A549 (cell line): Measurements from ENCODE around the gene SLC38A3. TPM values are rescaled to one million over a fixed set of nuclear protein-coding genes. Genes with fewer than 3 reads are reported as not detected.

Source experiments
- ATAC-seq, 2 experiments: fragments of 200-7000 bp in 1 of 2; fragments of >200 bp in 1 of 2; cut with Nextera tagmentation in 1 of 2; cut with Tn5 transposase in 1 of 2; 3 replicates each; pipeline versions ENCODE4 v1.8.0 to v1.9.1; 2018 to 2020; ENCODE audit warnings: mild to moderate bottlenecking in 1 of 2, moderate library complexity in 1 of 2
- CTCF ChIA-PET: fragments of 300-600 bp; sonication (Branson Sonifier 250); formaldehyde crosslinking; extraction: SDS; loops from one replicate; lab custom pipeline; 2021; ENCODE audit warnings: antibody characterized with exemption, inconsistent platforms; lab: Yijun Ruan, JAX
- POLR2A ChIA-PET: fragments of 350-600 bp; formaldehyde crosslinking; extraction: SDS; loops from one replicate; lab custom pipeline; 2021; ENCODE audit warnings: antibody characterized with exemption, inconsistent platforms; lab: Yijun Ruan, JAX
- DNase-seq, 2 experiments: peaks; one replicate each; pipeline versions ENCODE4 v3.0.0 to v3.0.0-alpha.2; 2011 to 2016; ENCODE audit warnings: low read depth in 1 of 2, low spot score in 1 of 2
- FAIRE-seq: peaks from 2 replicates; lab custom pipeline; 2011; peaks lifted over from hg19 to GRCh38; lab: Jason Lieb, UNC
- H3K27ac ChIP-seq, 2 experiments: fragments of >200 bp; sonication (Bioruptor Twin); formaldehyde crosslinking; 3 replicates each; pipeline ENCODE4 v1.5.1; 2016 to 2017
- H3K4me1 ChIP-seq: fragments of >200 bp; sonication (Bioruptor Twin); formaldehyde crosslinking; 3 replicates; pipeline ENCODE4 v1.6.1; 2016
- H3K4me2 ChIP-seq: fragments of >200 bp; sonication (Bioruptor Twin); formaldehyde crosslinking; 3 replicates; pipeline ENCODE4 v1.6.1; 2016
- H3K4me3 ChIP-seq: fragments of >200 bp; sonication (Bioruptor Twin); formaldehyde crosslinking; 3 replicates; pipeline ENCODE4 v1.5.1; 2016
- H3K9me3 ChIP-seq: fragments of >200 bp; sonication (Bioruptor Twin); formaldehyde crosslinking; 3 replicates; pipeline ENCODE4 v1.6.1; 2016
- ATOH8 ChIP-seq: fragments of 250-450 bp; sonication (Bioruptor Pico); IDR thresholded peaks from 2 replicates; pipeline ENCODE4 v1.5.0; 2020; ENCODE audit warnings: low read depth, mild to moderate bottlenecking, moderate library complexity
- CEBPB ChIP-seq, 2 experiments: fragments of >200 bp in 1 of 2; sonication (Bioruptor Twin) in 1 of 2; formaldehyde crosslinking in 1 of 2; IDR thresholded peaks; 2 replicates each; pipeline ENCODE4 v1.6.1; 2012 to 2016
- CHD2 ChIP-seq: fragments of 150-350 bp; IDR thresholded peaks from 2 replicates; pipeline ENCODE4 v1.6.1; 2014; ENCODE audit warnings: low read length; ENCODE audit not compliant: partially characterized antibody
- CHD4 ChIP-seq: fragments of 200-600 bp; sonication (generic); IDR thresholded peaks from 2 replicates; pipeline ENCODE4 v1.6.1; 2016; ENCODE audit warnings: antibody characterized with exemption, mild to moderate bottlenecking, borderline replicate concordance
- EHMT2 ChIP-seq: fragments of 200-600 bp; sonication (generic); IDR thresholded peaks from 2 replicates; pipeline ENCODE4 v1.6.1; 2016; ENCODE audit warnings: antibody characterized with exemption, low read depth, mild to moderate bottlenecking, moderate library complexity
- ELK1 ChIP-seq: fragments of 150-350 bp; IDR thresholded peaks from 2 replicates; pipeline ENCODE4 v1.6.1; 2014; ENCODE audit warnings: low read depth, mild to moderate bottlenecking, low read length
- EP300 ChIP-seq, 2 experiments: fragments of >200 bp; sonication (Bioruptor Twin); formaldehyde crosslinking; IDR thresholded peaks; 2 replicates in 1 of 2; 3 replicates in 1 of 2; pipeline ENCODE4 v1.6.1; 2016 to 2017
- GATA3 ChIP-seq: IDR thresholded peaks from 2 replicates; pipeline ENCODE4 v1.6.1; 2012; ENCODE audit warnings: borderline replicate concordance
- HOXB5 ChIP-seq: fragments of 250-450 bp; sonication (Bioruptor Pico); IDR thresholded peaks from 2 replicates; pipeline ENCODE4 v1.5.0; 2020; ENCODE audit warnings: mild to moderate bottlenecking, moderate library complexity
- JUN ChIP-seq, 2 experiments: fragments of >200 bp; sonication (Bioruptor Twin); formaldehyde crosslinking; IDR thresholded peaks; 2 replicates in 1 of 2; 3 replicates in 1 of 2; pipeline ENCODE4 v1.6.1; 2016 to 2017
- NFE2L2 ChIP-seq: fragments of 150-350 bp; conservative IDR thresholded peaks from 2 replicates; pipeline ENCODE4 v1.6.1; 2014; ENCODE audit warnings: low read length
- NPAS2 ChIP-seq: fragments of 250-450 bp; sonication (Bioruptor Pico); IDR thresholded peaks from 2 replicates; pipeline ENCODE4 v1.8.0; 2022; ENCODE audit warnings: mild to moderate bottlenecking, moderate library complexity, borderline replicate concordance
- PHF8 ChIP-seq: fragments of 200-600 bp; sonication (generic); IDR thresholded peaks from 2 replicates; pipeline ENCODE4 v1.6.1; 2016; ENCODE audit warnings: low read depth, mild to moderate bottlenecking, antibody characterized with exemption, moderate library complexity, borderline replicate concordance
- POLR2A ChIP-seq: IDR thresholded peaks from 2 replicates; pipeline ENCODE4 v1.6.1; 2012; ENCODE audit warnings: mild to moderate bottlenecking, low read length
- RARB ChIP-seq: fragments of 250-450 bp; sonication (Bioruptor Pico); IDR thresholded peaks from 2 replicates; pipeline ENCODE4 v1.8.0; 2021; ENCODE audit warnings: mild to moderate bottlenecking, moderate library complexity
- REST ChIP-seq: fragments of 200-600 bp; sonication (generic); IDR thresholded peaks from 2 replicates; pipeline ENCODE4 v1.6.1; 2016; ENCODE audit warnings: antibody characterized with exemption, mild to moderate bottlenecking, moderate library complexity
- SMC3 ChIP-seq: fragments of >200 bp; sonication (Bioruptor Twin); formaldehyde crosslinking; IDR thresholded peaks from 3 replicates; pipeline ENCODE4 v1.6.1; 2018; ENCODE audit warnings: inconsistent platforms
- TFCP2L1 ChIP-seq: fragments of 250-450 bp; sonication (Bioruptor Pico); IDR thresholded peaks from 2 replicates; pipeline ENCODE4 v1.5.0; 2021; ENCODE audit warnings: mild to moderate bottlenecking
- WGBS: methylation state at CpG from one replicate; pipeline ENCODE4 v1.1.6; 2017; ENCODE audit errors: missing lambda C conversion rate; 5-methylcytosine and 5-hydroxymethylcytosine counted together
- polyA plus RNA-seq, 4 experiments: library from polyadenylated mRNA; depleted of rRNA in 3 of 4; stranded (reverse); fragments of >200 nt; fragmentation: RNase III in 1 of 4; extraction: RNeasy Plus Mini Kit Qiagen cat#74134 plus additional on column Dnase treatment in 1 of 4; gene quantifications; 2 replicates in 3 of 4; 3 replicates in 1 of 4; pipeline ENCODE4 v1.2.3, GENCODE V29; 2011 to 2017
- TF ChIP-seq, protein P1 (sequence below): IDR thresholded peaks from 2 replicates; pipeline ENCODE4 v1.6.1; 2012
- TF ChIP-seq, protein P2 (sequence below): IDR thresholded peaks from 2 replicates; pipeline ENCODE4 v1.6.1; 2012; ENCODE audit warnings: low read depth, borderline replicate concordance
- TF ChIP-seq, protein P3 (sequence below): fragments of 250-450 bp; sonication (Bioruptor Pico); IDR thresholded peaks from 2 replicates; pipeline ENCODE4 v1.5.0; 2021; ENCODE audit warnings: mild to moderate bottlenecking, moderate library complexity, borderline replicate concordance

Gene SLC38A3
- polyA plus RNA-seq, 2 of the 4 experiments (the other 2 are of a cell fraction), result 0.05 TPM; not detected in 1

DNA sequence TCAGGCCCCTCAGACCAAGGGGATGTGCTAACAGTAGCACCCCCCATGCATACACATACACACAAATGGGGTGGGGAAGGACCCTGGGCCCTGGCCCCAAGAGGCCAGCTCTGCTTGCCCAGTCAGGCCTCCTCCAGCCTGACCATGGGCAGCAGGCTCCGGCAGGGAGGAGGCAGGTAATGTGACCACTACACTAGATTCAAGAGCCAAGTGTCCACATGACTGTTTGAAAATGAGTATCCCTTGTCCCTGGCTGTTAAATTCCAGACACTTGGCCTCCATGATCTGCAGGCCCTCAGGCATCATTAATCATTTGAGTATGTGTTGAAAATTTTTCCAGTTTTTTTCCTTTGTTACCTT, 17.1 kb downstream of the SLC38A3 start:
- CTCF ChIA-PET, result interaction anchor here (1.0 to 25.9 kb wide), 6 partner anchors 12 to 101 kb away, joined by 3 to 550 read pairs (median 10); partner anchors contain the start of gene GNAT1
- Histone ChIP-seq H3K4me3 (no peak overlapping the region), H3K9me3 (no peaks in the 10 kb centered on the region), H3K4me2 (no peak overlapping the region), H3K27ac (no peak overlapping the region), H3K4me1 (0 out of 3 replicates have a peak, but pooled peaks cover 3% of the 10 kb centered on the region)
- WGBS, result 100% methylated on average over 1 of the region's 1 CpG
- DNase-seq (no peak), ATAC-seq (no peak), FAIRE-seq (no peak)
- TF ChIP-seq RARB (no peak), CEBPB (IDR thresholded peaks at IDR 0.05) (no peak), CHD2 (no peak), CHD4 (no peak), ELK1 (no peak), ATOH8 (no peak), REST (no peak), GATA3 (no peak), SMC3 (no peak), NFE2L2 (no peak), EP300 (IDR thresholded peaks at IDR 0.05) (no peak), NPAS2 (CRISPR knock-in tag) (no peak), JUN (IDR thresholded peaks at IDR 0.05) (no peak), EHMT2 (no peak), POLR2A (no peak), HOXB5 (CRISPR knock-in tag) (no peak)
- TF ChIP-seq, protein P1, sequence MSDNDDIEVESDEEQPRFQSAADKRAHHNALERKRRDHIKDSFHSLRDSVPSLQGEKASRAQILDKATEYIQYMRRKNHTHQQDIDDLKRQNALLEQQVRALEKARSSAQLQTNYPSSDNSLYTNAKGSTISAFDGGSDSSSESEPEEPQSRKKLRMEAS, result no peak
- TF ChIP-seq, protein P2, sequence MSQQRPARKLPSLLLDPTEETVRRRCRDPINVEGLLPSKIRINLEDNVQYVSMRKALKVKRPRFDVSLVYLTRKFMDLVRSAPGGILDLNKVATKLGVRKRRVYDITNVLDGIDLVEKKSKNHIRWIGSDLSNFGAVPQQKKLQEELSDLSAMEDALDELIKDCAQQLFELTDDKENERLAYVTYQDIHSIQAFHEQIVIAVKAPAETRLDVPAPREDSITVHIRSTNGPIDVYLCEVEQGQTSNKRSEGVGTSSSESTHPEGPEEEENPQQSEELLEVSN, result no peak
- TF ChIP-seq, protein P3, sequence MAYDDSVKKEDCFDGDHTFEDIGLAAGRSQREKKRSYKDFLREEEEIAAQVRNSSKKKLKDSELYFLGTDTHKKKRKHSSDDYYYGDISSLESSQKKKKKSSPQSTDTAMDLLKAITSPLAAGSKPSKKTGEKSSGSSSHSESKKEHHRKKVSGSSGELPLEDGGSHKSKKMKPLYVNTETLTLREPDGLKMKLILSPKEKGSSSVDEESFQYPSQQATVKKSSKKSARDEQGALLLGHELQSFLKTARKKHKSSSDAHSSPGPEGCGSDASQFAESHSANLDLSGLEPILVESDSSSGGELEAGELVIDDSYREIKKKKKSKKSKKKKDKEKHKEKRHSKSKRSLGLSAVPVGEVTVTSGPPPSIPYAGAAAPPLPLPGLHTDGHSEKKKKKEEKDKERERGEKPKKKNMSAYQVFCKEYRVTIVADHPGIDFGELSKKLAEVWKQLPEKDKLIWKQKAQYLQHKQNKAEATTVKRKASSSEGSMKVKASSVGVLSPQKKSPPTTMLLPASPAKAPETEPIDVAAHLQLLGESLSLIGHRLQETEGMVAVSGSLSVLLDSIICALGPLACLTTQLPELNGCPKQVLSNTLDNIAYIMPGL (CRISPR knock-in tag), result no peak
- POLR2A ChIA-PET, result no interaction called here

GRCh38 chr3:50224639-50225038, 19.6 kb downstream of the SLC38A3 start:
- TF ChIP-seq PHF8 (no peak), TFCP2L1 (no peak), NFE2L2 (no peak), ATOH8 (no peak), NPAS2 (CRISPR knock-in tag) (no peak)
- TF ChIP-seq, protein P1, result no peak
- TF ChIP-seq, all 56 proteins: peak for 0
- 30% methylated on average over 5 of the region's 5 CpGs for WGBS
- Histone ChIP-seq H3K4me3 (no peak overlapping the region), H3K9me3 (no peaks in the 10 kb centered on the region), H3K4me2 (no peak overlapping the region), H3K27ac (no peak overlapping the region), H3K4me1 (peaks cover 8% of the 10 kb centered on the region; the same call in 1 of the 3 replicates)
- ChIA-PET CTCF (interaction anchor here (1.3 to 25.9 kb wide), 12 partner anchors 14 to 102 kb away, joined by 3 to 550 read pairs (median 54); partner anchors contain the start of genes GNAI2, GNAT1, IFRD2 and LSMEM2), POLR2A (no interaction called here)
- DNase-seq, result no peak
- no peak for ATAC-seq
- FAIRE-seq, result no peak
